ENCODE measurements around the gene RREB1.

Gene RREB1

DNA sequence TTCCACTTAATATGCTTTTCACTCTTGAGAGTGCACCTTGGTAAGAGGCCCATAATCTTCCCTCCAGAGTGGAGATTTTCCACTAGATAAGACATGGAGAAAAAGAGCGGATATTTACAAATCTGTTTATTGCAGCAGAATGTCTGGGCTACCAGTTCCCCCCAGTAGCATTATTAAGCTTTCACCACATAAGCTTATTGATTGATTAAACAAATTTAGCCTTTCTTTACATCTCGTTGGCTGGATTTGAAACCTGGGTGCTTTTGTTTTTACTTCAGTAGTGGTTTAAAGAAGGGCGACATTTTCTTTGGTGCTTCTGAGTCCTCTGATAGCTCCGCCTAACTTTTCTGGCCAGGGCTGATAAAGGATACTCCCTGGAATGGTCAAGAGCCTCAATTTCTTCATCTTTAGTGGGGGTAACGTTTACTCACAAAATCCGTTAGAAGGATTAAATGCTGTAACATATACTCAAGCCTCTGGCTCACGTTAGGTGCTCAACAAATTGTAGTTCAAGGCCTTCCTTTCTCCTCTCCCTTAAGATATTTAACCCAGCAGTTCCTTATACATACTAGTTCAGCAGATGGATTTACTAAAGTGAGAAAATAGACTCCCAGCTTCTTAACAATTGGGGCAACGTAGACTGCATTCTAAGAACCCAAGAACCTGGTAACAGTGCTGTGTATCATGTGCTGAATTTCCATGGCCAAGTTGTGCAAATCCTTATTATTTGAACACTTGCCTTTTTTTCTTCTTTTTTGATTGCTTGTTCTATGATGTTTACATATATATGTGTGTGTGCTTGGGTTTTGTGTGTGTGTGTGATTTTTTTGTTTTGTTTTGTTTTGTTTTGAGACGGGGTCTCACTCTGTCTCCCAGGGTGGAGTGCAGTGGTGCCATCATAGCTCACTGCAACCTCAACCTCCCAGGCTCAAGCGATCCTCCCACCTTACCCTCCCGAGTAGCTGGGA, 91.4 kb downstream of the RREB1 start:
- no peak for DNase-seq (ENCODE audit: low spot score)
- TF ChIP-seq CTCF (IDR thresholded peaks at IDR 0.05; ENCODE audit: borderline replicate concordance, control extremely low read depth, extremely low read depth, insufficient read depth, missing control alignments): no peak
- in situ Hi-C loops (cut with MboI; ENCODE audit: low sequenced_read_pairs, unreplicated experiment): no loop called here

GRCh38 chr6:7200598-7201443, 93.1 kb downstream of the RREB1 start:
- TF ChIP-seq CTCF (IDR thresholded peaks at IDR 0.05; ENCODE audit: borderline replicate concordance, control extremely low read depth, extremely low read depth, insufficient read depth, missing control alignments): no peak
- in situ Hi-C loops (cut with MboI; ENCODE audit: low sequenced_read_pairs, unreplicated experiment): no loop called here
- no peak for DNase-seq (ENCODE audit: low spot score)

GRCh38 chr6:7201444-7201731, 93.6 kb downstream of the RREB1 start:
- no peak for TF ChIP-seq CTCF (IDR thresholded peaks at IDR 0.05; ENCODE audit: borderline replicate concordance, control extremely low read depth, extremely low read depth, insufficient read depth, missing control alignments)
- no peak for DNase-seq (ENCODE audit: low spot score)
- in situ Hi-C loops (cut with MboI; ENCODE audit: low sequenced_read_pairs, unreplicated experiment): no loop called here

GRCh38 chr6:7201732-7202541, 94.2 kb downstream of the RREB1 start:
- no peak for TF ChIP-seq CTCF (IDR thresholded peaks at IDR 0.05; ENCODE audit: borderline replicate concordance, control extremely low read depth, extremely low read depth, insufficient read depth, missing control alignments)
- peak; percentile 83 for DNase-seq (ENCODE audit: low spot score)
- in situ Hi-C loops (cut with MboI; ENCODE audit: low sequenced_read_pairs, unreplicated experiment): no loop called here

DNA sequence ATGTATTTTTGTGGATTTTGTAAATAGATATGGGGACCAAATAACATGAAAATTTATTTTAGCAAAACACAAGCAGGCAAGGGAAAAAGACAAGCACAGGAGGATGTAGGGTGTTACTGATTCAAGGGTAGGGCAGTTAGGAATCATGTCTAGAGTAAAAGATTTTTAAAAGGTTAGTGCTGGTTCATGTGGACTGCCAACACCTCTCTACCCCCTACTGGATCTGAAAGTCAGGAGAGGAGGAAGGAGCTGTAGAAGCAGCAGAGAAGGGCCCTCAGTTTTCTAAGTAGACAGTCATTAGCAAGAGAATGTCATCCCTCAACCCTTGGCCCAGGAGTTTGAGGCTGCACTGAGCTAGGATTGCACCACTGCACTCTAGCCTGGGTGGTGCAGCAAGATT, 95.2 kb downstream of the RREB1 start:
- in situ Hi-C loops (cut with MboI; ENCODE audit: low sequenced_read_pairs, unreplicated experiment): no loop called here
- no peak for DNase-seq (ENCODE audit: low spot score)
- TF ChIP-seq CTCF (IDR thresholded peaks at IDR 0.05; ENCODE audit: borderline replicate concordance, control extremely low read depth, extremely low read depth, insufficient read depth, missing control alignments): no peak

DNA sequence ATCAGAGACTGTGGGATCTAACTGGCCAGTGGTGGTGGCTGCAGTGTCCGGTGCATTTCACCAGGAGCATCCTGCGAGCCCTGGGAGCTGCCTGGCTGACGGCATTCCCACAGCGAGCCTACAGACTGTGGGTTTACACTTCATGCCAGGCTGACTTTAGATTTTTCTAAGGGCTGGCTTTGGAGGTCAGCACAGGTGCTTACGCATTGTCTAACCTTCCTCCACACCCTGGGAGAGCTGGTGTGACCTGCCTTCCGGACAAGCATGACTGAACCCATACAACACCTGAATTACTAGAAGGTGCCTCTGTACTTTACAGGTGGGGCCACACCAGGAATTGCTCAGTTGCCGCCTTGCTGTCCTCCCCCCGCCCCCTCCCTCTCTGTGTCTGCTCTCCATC, 96.2 kb downstream of the RREB1 start:
- DNase-seq (ENCODE audit: low spot score): no peak
- no peak for TF ChIP-seq CTCF (IDR thresholded peaks at IDR 0.05; ENCODE audit: borderline replicate concordance, control extremely low read depth, extremely low read depth, insufficient read depth, missing control alignments)
- in situ Hi-C loops (cut with MboI; ENCODE audit: low sequenced_read_pairs, unreplicated experiment): no loop called here

Measured in GM13976 (cell line).